Measurements from ENCODE around the gene TCFL5.

The TCFL5 gene

DNA sequence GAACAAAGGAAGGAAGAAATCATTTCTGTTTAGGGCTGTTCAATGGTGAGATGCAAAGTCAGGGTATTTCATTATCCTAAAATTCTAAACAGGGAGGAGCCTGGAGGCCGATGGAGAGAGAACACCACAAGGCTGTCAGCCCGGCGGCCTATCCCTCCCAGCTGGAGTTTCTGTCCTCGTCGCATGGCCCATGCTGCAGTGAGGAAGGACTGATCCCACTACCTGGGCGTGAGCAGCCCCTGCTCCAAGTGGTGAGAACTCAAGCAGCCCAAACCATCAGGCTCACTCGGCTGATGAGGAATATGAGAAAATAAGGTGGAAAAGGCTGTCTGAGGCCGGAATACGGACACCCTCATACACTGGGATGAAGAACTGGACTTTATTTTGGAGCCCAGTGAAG lies 33.9 kb upstream of the TCFL5 start:
- DNase-seq, result no peak

DNA sequence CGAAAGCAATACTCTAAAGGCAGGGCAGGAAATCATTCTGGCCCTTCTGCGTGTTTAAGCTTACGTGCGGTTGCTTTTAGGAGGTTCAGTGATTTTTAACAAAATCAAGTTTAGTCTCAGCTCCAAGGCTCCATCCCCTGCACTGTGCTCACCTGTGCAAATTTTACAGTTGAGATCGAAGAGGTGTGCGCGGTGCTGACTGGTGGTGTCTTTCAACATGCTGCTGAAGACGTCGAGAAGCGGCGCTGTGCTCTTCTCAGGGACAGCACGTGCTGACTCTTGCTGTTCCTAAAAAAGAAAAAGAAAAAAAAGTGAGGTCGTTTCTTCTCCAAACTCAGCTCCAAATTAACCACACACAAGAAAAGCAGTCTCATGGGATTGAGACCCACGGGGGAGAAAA lies 32.6 kb upstream of the TCFL5 start:
- DNase-seq, result no peak

DNA sequence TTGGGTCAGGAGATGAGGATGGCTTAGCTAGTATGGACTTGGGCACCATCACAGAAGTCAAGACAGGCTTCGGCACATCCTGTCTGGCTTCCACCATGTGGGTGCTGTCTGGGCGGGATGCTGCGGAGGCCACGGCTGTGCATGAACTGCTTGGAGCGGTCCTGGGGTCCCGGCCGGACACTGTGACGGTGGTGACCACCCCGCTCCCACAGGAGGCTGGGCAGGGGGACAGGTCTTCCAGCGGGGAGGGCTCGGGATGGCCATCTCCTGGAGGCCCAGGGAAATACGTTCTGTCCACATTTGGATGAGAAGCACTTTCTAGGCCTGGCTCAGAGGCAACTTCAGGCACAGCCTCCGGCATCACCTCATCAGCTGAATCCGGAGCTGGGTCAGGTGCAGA lies 32.1 kb upstream of the TCFL5 start:
- DNase-seq, result no peak

DNA sequence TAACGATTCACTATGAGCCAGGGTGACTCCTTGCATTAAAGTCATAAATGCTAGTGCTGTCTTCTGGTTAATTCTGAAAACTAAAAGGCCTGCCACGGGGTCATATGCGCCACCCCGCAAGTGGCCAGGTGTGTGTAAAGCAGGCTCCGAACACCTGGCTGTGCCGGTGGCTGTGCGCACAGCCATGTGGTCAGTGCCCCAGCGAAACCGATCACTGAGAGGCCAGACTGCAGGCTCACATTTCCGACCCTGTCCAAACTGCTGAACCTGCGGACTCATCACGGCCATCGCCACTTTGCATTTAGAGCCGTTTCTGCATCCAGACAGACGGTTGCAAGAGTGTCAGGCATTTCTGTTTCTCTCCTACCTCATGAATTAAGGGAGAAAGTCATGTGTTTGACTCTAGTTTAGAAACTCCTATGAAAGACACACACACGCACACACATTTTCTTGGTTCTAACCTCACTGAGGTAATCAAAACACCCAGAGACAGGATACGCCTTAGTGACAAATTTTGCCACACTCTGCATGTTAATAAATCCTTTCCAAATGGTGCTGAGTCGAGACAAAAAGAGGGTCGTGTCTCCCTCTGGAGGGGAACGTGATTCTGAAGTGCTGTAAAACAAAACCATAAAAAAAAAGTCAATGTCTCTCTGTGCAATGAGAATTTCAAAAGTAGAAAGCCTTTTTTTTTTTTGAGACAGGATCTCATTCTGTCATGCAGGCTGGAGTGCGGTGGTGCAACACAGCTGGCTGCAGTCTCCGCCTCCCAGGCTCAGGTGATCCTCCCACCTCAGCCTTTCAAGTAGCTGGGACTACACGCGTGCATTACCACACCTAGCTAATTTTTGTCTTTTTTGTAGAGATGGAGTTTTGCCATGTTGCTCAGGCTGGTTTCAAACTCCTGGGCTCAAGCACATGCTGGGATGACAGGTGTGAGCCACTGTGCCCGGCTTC lies 31.0 kb upstream of the TCFL5 start:
- no peak for DNase-seq

DNA sequence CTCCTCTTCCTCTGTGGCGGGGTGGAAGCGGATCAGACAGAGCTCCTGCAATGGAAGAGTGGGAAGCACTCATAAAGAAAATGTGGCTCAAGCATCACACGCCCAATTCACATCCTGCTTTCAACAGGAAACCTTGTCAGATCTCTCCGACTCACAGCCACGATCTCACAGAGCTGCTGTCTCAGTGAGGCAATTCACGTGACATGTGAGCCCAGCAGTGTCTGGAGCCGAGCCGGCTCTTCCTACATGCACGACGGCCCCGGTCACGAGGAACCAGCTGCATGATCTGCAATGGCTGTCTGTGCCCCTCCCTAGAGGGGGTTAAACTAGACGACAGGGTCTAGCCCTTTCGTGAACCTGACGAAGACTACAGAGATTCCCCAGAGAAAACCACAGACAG lies 29.5 kb upstream of the TCFL5 start:
- DNase-seq, result peak; percentile 48

DNA sequence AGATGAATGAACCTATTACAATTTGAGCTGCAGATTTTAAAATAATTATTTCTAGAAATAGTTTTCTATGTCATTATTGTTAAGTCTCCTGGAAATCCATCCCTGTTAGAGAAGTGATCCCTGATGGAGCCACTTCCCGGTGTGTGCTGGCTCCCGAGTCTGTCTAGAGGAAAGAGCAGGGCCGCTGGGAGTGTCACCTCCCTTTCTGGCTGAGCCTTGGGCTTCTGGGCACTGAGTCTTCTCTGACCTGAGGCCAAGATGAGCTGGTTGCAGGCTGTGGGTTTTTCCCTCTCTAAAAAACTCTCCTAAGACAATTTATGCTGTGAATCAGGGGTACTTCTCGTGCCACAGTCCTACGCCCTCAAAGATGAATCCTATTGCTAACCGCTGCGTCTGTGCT lies 28.8 kb upstream of the TCFL5 start:
- DNase-seq, result no peak

DNA sequence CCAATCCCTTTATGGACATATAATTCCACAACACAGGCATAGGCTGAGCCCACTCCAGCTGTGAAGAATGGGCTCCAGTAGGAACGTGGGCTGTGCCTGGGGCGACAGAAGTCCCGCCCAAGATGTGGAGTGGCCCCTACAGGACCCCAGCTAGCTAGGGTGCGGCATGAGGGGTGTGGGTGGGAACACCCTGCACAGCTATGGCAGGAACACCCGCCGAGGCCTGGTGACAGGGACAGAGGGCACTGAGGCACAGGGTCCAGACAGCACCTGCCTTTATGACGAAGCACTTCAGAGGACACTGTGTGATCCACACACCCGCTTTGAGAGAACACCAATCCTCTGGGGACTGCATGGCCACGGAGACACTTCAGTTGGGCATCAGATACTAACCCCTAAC lies 28.2 kb upstream of the TCFL5 start:
- no peak for DNase-seq

DNA sequence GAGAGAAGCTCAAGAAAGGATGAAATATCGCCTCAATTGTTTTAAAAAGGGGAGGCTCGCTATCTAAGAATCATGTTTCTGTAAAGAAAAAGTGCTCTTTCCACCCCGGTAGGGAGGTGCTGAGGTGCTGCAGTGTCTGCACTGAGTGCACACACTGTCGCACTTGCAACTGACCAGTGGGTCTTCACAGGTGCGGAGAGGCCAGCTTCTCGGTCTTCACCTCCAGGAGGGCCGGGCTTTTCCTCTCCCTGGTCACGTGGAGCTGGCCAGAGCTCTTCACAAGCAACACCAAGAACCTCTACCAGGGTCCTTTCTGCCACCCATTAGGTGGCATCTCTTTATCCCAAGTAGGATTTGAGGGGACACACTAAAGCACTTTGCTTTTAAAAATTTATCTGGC lies 27.8 kb upstream of the TCFL5 start:
- no peak for DNase-seq

DNA sequence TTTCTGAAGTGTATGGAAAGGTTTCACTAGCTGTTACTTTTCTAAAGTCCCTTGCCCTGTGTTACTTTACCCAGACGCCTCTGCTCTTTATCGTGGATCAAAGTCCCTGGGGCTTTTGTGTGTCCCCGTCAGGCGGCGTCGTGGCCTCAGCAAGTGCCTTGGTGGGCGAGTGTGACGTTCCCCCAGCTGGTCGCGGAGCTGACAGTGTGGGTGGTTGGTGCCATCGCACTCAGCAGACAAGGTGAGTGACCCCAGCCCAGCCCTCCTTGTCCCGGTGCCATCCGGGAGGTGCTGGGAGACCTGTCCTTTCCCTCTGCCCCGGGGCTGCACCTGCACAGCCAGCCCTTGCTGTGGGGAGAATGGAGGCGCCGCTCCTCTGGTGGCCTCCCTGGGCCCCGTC lies 27.3 kb upstream of the TCFL5 start:
- no peak for DNase-seq

DNA sequence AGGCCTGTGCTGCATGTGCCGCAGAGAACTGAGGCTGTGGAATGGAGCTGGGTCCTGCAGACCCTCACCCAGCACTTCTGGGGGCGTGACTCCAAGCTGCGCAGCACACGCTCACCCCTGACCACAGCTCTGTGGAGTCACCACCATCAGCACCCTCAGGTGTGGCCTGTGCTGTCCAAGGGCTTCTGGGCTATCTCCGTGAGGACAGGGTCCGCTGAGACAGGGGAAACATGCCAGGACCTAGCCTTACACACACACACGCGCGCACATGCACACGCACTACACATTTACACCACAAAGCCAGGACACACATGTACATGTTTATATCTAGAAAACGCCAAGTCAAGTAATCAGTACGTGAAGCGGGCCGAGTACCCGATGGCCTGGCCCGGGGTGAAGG lies 26.8 kb upstream of the TCFL5 start:
- no peak for DNase-seq

DNA sequence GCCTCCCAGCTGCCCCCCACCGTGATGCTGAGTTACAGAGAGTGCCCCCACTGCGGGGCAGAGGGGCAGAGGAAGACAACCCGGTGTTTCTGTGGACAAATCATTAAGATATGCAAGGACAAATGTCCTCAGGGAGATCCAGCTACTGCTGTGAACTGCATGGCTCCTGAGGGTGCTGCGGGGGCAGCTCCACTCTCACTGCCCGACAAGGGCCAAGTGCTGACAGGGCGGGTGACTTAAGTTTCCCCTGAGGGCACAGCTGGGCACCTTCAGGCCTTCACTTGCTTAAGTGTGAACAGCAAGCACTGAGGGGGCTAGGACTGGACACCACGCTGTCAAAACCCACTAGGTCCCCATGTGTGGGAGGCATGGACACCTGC lies 26.2 kb upstream of the TCFL5 start:
- no peak for DNase-seq

DNA sequence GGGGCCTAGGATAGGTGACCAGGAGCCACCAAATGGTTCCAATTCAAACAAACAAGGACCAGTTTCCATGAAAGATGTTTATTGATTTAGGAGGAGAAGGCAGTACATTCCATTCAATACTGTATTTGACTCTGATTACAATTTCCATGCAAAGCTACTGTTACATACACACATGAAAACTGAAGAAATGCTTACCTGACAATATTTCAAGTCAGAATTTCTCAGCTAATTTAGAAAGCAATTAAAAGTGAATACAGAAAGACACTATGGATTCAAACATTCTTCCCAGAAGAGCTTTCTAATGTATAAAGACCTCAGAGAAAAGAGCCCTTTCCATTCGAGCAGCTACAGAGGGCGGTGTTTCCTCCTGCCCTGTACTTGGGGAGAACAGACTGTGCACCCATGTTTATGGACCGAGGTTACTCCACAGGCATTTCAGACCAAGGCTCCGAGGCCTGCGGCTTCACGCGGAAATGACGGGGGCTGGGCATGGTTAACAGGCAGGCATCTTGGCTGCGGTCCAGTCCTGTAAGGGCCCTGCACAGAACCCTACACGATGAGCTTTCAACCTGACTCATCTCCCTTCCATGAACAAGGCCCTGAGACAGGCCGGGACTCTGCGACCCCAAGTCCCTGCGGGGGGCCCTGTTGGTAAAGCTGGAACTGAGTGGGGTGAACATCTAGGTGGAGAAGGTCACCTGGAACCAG lies 25.7 kb upstream of the TCFL5 start:
- peak; percentile 27 for DNase-seq

DNA sequence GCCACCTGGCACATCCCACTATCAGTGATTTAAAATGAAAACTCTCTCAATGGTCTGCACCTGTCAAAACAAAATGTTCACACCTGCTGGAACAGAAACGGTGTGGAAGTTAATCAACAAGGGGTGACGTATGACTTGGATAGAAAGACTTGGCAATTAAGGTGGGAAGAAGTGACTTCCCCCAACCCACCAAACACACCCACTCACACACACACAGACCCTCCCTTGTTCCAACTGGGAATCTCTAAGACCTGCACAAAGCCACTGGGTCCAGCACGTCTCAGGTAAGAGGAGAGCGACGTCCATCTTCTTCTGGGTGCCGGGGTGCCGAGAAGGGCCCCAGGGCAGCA lies 25.1 kb upstream of the TCFL5 start:
- DNase-seq, result no peak

DNA sequence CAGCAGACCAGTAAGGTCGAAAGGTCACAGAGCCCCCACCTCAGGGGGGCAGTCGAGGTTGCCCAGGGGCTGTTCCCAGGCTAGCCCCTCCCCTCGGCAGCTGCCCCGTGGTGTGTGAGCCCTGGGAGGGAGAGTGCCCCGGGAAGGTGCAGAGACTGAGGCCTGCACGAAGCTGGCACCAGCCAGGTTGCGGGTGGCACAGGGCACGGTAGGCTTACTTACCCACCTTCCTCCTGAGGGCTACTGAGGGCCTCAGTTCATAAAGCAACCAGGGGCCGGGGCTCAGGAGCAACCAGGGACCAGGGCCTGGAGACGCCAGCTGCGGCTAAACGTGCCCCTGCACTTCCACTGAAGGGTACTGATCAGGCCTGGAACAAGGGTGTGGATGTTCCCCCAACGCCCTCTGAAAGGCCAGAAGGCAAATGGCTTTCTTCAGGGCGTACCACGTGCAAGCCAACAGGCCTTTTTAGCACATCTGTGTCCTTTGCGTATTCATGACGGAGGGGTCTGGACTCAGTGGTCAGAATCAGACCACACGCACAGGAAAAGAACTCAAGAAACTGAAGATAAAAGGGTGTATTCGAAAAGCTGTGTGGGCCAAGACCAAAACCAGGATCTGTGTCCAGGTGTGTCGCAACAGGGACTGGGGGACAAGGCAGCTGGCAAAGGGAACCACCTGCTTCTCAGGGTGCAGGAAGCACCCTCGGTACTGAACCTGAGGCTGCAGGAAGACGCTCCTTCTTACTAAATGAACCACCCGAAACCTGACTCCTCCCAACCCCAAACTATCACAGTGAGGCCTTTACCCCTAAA lies 24.5 kb upstream of the TCFL5 start:
- DNase-seq, result no peak

DNA sequence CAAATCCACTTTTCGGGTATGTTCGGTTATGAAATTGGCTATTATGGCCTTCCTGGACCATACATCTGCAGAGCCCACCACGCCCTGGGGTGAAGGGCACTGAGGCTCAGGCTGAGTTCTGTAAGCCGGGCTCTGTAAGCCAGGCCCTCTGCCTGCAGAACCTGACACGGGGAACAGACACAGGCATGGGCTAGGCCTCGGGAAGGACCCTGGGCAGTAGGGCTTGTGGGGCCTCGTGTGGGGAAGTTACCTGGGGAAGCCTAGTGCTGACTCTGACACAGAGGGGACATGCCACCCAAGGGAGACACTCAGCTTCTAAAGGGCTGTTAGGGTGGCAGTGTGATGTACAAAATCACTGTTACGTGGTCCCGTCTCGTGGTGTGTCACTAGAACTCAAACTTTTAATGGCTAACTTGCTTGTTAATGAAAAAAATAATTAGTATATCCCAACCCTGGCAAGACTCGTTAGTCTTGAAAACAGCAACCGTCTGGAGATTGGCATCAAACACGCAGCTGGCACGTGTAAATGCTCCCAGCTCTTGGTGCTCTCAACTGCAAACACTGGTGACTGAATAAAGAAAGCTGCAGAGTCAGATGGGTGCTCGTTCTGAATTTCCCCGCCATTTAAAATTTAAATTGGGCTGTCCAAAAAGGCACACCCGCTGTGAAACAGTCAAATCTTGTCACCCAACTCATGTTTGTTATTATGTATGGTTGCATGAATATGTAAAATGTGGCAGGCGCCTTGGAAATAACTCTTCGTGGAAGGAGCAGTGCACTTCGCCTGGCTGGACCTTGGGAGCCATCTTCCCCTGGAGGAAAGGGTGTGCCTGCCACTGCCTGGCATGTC lies 23.6 kb upstream of the TCFL5 start:
- DNase-seq, result no peak

DNA sequence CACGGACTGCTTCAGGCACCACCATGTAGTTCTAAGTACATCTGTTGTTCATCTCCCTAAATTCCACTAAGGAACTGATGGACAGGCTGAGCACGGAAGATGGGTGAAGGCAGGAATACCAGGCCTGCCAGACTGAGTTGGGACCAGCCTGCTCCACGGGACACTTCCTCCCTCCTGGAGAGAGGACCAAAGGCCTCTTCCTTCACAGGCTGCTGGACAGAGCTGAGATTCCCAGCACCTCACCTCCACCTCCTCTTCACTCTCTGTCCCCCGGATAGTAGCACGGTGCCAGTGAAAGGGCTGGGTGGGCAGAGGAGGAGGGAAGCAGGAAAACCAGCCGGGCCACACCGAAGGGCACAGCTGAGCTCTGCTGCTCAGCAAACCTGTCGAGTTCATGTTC lies 22.9 kb upstream of the TCFL5 start:
- no peak for DNase-seq

DNA sequence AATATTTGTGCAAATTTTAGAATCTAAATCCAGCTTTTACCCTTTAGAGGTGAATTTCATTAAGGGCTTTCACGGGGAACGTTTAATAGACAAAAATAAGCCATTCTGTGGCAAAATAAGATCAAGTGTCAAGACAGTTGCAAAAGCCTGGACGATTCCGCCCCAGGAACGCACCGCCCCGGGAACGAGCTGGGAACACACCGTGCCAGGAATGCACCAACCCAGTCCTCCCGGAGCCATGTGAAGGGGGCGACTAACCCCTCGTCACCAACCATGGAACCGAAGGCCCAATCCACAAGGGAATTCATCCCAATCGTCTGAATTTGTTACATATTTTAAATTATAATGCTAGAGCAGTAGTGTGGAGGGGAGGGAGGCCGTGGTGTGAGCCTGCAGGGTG lies 20.8 kb upstream of the TCFL5 start:
- DNase-seq, result no peak

DNA sequence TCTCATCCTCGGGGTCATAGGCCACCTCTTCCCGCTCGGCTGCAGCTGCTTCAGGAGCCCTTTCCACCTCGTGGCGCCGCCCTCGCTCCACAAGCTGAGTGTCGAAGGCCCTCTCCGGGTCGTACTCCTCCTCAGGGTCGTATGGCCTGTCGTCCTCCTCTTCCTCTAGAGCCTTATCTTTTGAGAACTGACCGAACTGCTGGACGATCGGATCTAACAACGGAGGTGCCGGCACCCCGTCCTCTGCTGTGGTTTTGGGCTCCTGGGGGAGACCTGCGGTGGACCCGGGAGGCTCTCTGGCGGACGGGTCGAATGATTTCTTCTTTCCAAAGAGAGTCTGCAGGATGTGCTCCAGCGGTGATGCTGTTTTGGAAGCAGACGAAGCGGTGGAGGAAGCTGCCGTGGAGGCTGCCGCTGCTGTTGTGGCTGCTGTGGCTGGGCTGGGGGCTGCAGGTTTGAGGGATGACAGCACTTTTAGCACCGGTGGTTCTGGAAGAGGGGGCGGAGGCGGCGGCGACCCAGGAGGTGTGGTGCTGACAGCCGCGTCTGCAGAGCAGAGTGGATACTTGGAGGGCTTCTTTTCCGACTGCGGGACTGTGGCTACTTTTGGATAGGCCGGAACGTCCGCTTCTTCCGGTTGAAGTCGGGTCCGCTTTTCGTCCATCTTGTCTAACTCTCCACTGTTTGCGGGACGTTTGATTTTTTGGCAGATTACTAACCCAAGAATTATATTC lies 20.2 kb upstream of the TCFL5 start:
- DNase-seq, result no peak

DNA sequence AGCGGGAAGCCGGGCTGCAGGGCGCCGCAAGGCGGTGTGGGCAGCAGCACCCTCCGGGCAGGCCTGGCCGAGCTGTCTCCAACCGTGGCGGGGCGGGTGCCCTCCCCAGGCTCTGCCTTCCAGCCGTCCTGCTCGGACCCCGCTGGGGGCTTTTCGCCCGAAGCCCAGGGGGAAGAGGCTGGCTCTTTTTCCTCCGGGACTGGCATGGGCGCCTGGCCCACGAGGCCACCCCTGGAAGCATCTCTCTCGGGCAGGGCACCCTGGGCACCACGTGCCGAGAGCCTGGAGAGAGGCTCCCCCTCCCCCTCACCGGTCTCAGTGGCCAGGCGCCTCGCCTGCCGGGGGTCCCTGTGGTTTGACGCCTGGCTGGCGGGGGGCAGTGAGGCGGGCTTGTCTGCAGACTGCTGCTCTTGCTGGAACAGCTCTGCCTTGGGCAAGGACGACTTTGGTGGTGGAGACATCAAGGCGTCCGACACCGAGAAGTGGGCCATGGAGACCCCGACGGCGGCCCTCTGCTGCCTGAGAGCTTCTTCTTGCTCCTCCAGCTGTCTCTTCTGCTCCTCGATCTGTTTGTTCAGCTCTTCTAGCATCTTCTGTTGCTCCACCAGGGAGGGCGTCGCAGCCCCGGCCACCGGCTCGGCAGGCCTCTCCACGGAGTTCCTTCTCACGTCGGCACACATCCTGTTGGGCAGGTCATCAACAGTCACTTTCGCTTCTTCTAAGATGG lies 19.5 kb upstream of the TCFL5 start:
- DNase-seq, result no peak

DNA sequence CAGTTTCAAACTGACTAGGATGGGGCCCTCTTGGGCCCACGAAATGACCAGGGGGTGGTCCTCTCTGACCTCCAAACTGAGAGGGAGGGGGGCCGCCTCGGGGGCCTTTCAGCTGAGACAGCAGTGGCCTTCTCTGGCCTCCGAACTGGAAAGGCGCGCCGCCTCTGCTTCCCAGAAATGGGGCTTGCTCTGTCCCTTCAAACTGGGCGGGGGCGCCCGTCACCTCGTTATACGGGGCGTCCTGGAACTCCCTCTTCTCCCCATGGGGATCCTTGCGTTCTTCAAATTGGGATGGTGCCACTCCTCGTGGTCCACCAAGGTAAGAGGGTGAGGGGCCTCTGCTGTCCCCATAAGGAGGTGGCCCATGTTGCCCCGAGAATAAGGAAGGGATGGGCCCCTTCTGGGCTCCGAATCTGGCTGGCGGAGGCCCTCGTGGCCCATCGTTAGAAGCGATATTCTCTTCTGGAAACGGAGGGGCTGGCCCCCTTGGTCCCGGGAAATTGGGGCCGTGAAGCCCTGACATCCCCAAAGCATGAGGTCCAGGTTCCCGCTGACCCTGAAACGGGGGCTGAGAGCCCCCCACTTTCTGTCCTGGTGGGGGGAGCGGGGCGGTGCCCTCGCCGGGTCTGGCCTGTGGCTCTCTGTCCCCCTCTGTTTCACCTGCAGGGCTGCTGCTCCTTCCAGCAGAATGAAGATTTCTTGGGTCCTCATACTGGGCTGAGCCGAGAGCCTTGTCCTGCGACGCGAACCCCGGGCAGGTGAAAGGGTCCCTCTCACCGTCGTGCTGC lies 18.7 kb upstream of the TCFL5 start:
- no peak for DNase-seq

All from activated CD4-positive, alpha-beta T cell treated with anti-CD3 and anti-CD28 coated beads, Interleukin-2, Interleukin-6, amounts not matched to agents 100 ng/mL and 50 ng/mL, durations not matched to agents 16 hours and 8 hours (primary cell).